HG03460 (cell line): ENCODE results near the gene OR14I1.
"Not testable (repeated sequence)": the region's sequence is repeated elsewhere in the genome, so short reads cannot be mapped to it uniquely, and the experiment has no call there.

Experiments used
- ATAC-seq: cut with Tn5 transposase; IDR thresholded peaks from one replicate; pipeline ENCODE4 v1.9.1; 2021; ENCODE audit not compliant: unreplicated experiment

The OR14I1 gene

GRCh38 chr1:248688527-248689298, 13.9 kb downstream of the OR14I1 start:
- peak; percentile 76 for ATAC-seq

GRCh38 chr1:248686815-248687214, 15.8 kb downstream of the OR14I1 start:
- peak; percentile 61 for ATAC-seq

GRCh38 chr1:248681651-248682050, 20.9 kb downstream of the OR14I1 start:
- ATAC-seq = no peak

GRCh38 chr1:248670003-248670402, 32.6 kb downstream of the OR14I1 start:
- no peak for ATAC-seq

- ATAC-seq = peak; percentile 93
Measured at GRCh38 chr1:248663453-248664328, 38.9 kb downstream of the OR14I1 start.

GRCh38 chr1:248656797-248657196, 45.8 kb downstream of the OR14I1 start:
- ATAC-seq = peak; percentile 52

- ATAC-seq = not testable (repeated sequence)
Measured at GRCh38 chr1:248655354-248655753, 47.2 kb downstream of the OR14I1 start, which contains the start of gene OR2T27. Gene OR2T27, minus strand, starts transcription at chr1:248655528. Its CDS starts 4,644 bp downstream, at chr1:248650884.
